H9 (cell line): ENCODE measurements around the gene HOXC12. TPM values are rescaled to one million over a fixed set of nuclear protein-coding genes. Genes with fewer than 3 reads are reported as not detected.

Source experiments
- DNase-seq: peaks from one replicate; pipeline ENCODE4 v3.0.0-alpha.2; 2017
- H2AFZ ChIP-seq: one replicate; pipeline ENCODE4 v1.6.1; 2013; ENCODE audit warnings: mild to moderate bottlenecking, low read length, control low read depth, moderate library complexity
- H2AK5ac ChIP-seq: 2 replicates; pipeline ENCODE4 v1.6.1; 2013; ENCODE audit warnings: low read length, control low read depth, mixed read lengths; ENCODE audit not compliant: insufficient read length
- H2BK120ac ChIP-seq: one replicate; pipeline ENCODE4 v1.6.1; 2013; ENCODE audit warnings: low read depth, mild to moderate bottlenecking, low read length, control low read depth, inconsistent platforms; ENCODE audit not compliant: poor library complexity, severe bottlenecking
- H2BK12ac ChIP-seq: 2 replicates; pipeline ENCODE4 v1.6.1; 2013; ENCODE audit warnings: low read length, control low read depth, mixed read lengths, low read depth; ENCODE audit not compliant: insufficient read length
- H2BK15ac ChIP-seq: 2 replicates; pipeline ENCODE4 v1.6.1; 2013; ENCODE audit warnings: low read depth, low read length, control low read depth
- H2BK20ac ChIP-seq: one replicate; pipeline ENCODE4 v1.6.1; 2013; ENCODE audit warnings: low read depth, mild to moderate bottlenecking, low read length, control low read depth, inconsistent platforms; ENCODE audit not compliant: poor library complexity, severe bottlenecking
- H2BK5ac ChIP-seq: 2 replicates; pipeline ENCODE4 v1.6.1; 2013; ENCODE audit warnings: low read length, control low read depth, mixed read lengths; ENCODE audit not compliant: insufficient read length
- H3K14ac ChIP-seq: 2 replicates; pipeline ENCODE4 v1.6.1; 2013; ENCODE audit warnings: low read length, control low read depth; ENCODE audit not compliant: insufficient read depth
- H3K18ac ChIP-seq: 2 replicates; pipeline ENCODE4 v1.6.1; 2013; ENCODE audit warnings: low read depth, mild to moderate bottlenecking, mixed read lengths, low read length, control low read depth; ENCODE audit not compliant: insufficient read length
- H3K23ac ChIP-seq: 2 replicates; pipeline ENCODE4 v1.6.1; 2013; ENCODE audit warnings: low read length, control low read depth, mixed read lengths, low read depth; ENCODE audit not compliant: insufficient read length
- H3K23me2 ChIP-seq: 2 replicates; pipeline ENCODE4 v1.6.1; 2013; ENCODE audit warnings: low read depth, mild to moderate bottlenecking, mixed read lengths, low read length, control low read depth; ENCODE audit not compliant: insufficient read length, poor library complexity, severe bottlenecking
- H3K27ac ChIP-seq: 2 replicates; pipeline ENCODE4 v1.5.1; 2013; ENCODE audit warnings: low read length, control low read depth, mixed read lengths, low read depth; ENCODE audit not compliant: insufficient read length
- H3K27me3 ChIP-seq: 2 replicates; pipeline ENCODE4 v1.6.1; 2013; ENCODE audit warnings: low read length, control low read depth, inconsistent platforms; ENCODE audit not compliant: insufficient read depth
- H3K4ac ChIP-seq: 2 replicates; pipeline ENCODE4 v1.6.1; 2013; ENCODE audit warnings: low read depth, mild to moderate bottlenecking, control low read depth, inconsistent platforms, low read length, moderate library complexity
- H3K4me1 ChIP-seq: 2 replicates; pipeline ENCODE4 v1.6.1; 2013; ENCODE audit warnings: low read length, control low read depth, inconsistent platforms; ENCODE audit not compliant: insufficient read depth
- H3K4me2 ChIP-seq: 2 replicates; pipeline ENCODE4 v1.6.1; 2013; ENCODE audit warnings: low read length, control low read depth, mixed read lengths; ENCODE audit not compliant: insufficient read length, insufficient read depth
- H3K56ac ChIP-seq: 2 replicates; pipeline ENCODE4 v1.6.1; 2013; ENCODE audit warnings: low read depth, mild to moderate bottlenecking, mixed read lengths, low read length, control low read depth; ENCODE audit not compliant: insufficient read length
- H3K79me1 ChIP-seq: 2 replicates; pipeline ENCODE4 v1.6.1; 2013; ENCODE audit warnings: low read depth, mild to moderate bottlenecking, moderate library complexity, low read length, control low read depth, inconsistent platforms; ENCODE audit not compliant: insufficient read depth, poor library complexity, severe bottlenecking
- H3K79me2 ChIP-seq: 2 replicates; pipeline ENCODE4 v1.6.1; 2013; ENCODE audit warnings: low read length, control low read depth, inconsistent platforms; ENCODE audit not compliant: insufficient read depth
- H3K9ac ChIP-seq: 2 replicates; pipeline ENCODE4 v1.6.1; 2013; ENCODE audit warnings: low read length, control low read depth, mixed read lengths; ENCODE audit not compliant: insufficient read length; ENCODE audit errors: extremely low read depth
- H3K9me3 ChIP-seq: one replicate; pipeline ENCODE4 v1.6.1; 2013; ENCODE audit warnings: low read depth, low read length, inconsistent platforms; ENCODE audit not compliant: control insufficient read depth
- H3T11ph ChIP-seq: one replicate; pipeline ENCODE4 v1.6.1; 2013; ENCODE audit warnings: mild to moderate bottlenecking, low read length, control low read depth, inconsistent platforms
- H4K20me1 ChIP-seq: one replicate; pipeline ENCODE4 v1.6.1; 2013; ENCODE audit not compliant: control insufficient read depth, insufficient read length, insufficient read depth
- H4K5ac ChIP-seq: 2 replicates; pipeline ENCODE4 v1.6.1; 2013; ENCODE audit warnings: low read depth, mild to moderate bottlenecking, mixed read lengths, low read length, control low read depth; ENCODE audit not compliant: insufficient read length
- H4K8ac ChIP-seq: replicated peaks from 2 replicates; pipeline ENCODE4 v1.6.1; 2013; ENCODE audit warnings: low read length, control low read depth, mixed read lengths, low read depth; ENCODE audit not compliant: insufficient read length
- H4K91ac ChIP-seq: 2 replicates; pipeline ENCODE4 v1.6.1; 2013; ENCODE audit warnings: low read depth, mild to moderate bottlenecking, moderate library complexity, mixed read lengths, low read length, control low read depth; ENCODE audit not compliant: insufficient read length
- H3K27ac Mint-ChIP-seq, 3 experiments: 2 replicates in 2 of 3; 3 replicates in 1 of 3; pipeline ENCODE4 v1.8.0; 2020 to 2021; ENCODE audit warnings: mixed read lengths in 3 of 3, mild to moderate bottlenecking in 1 of 3, moderate library complexity in 1 of 3
- H3K27me3 Mint-ChIP-seq: 2 replicates; pipeline ENCODE4 v1.8.0; 2021; ENCODE audit warnings: low read depth, mild to moderate bottlenecking, moderate library complexity, mixed read lengths
- H3K36me3 Mint-ChIP-seq, 3 experiments: 2 replicates in 2 of 3; 3 replicates in 1 of 3; pipeline ENCODE4 v1.8.0; 2020 to 2021; ENCODE audit warnings: low read depth in 3 of 3, mixed read lengths in 3 of 3; ENCODE audit not compliant: insufficient read depth in 1 of 3
- H3K4me1 Mint-ChIP-seq, 2 experiments: 2 replicates each; pipeline ENCODE4 v1.8.0; 2020; ENCODE audit warnings: mixed read lengths in 2 of 2
- H3K4me3 Mint-ChIP-seq, 2 experiments: 2 replicates in 1 of 2; 3 replicates in 1 of 2; pipeline ENCODE4 v1.8.0; 2020 to 2021; ENCODE audit warnings: mild to moderate bottlenecking in 2 of 2, mixed read lengths in 2 of 2, moderate library complexity in 1 of 2
- H3K9me3 Mint-ChIP-seq, 2 experiments: 2 replicates in 1 of 2; 3 replicates in 1 of 2; pipeline ENCODE4 v1.8.0; 2020; ENCODE audit warnings: mild to moderate bottlenecking in 2 of 2, mixed read lengths in 2 of 2, moderate library complexity in 1 of 2
- WGBS: extraction: QIAGEN DNeasy Blood & Tissue Kit; methylation state at CpG from one replicate; pipeline ENCODE4 v1.1.7; 2013; ENCODE audit warnings: missing lambda C conversion rate, low lambda C conversion rate, mixed read lengths; ENCODE audit not compliant: insufficient read length; ENCODE audit errors: extremely low coverage; 5-methylcytosine and 5-hydroxymethylcytosine counted together
- total RNA-seq: library from RNA; stranded (reverse); gene quantifications from 2 replicates; pipeline ENCODE4 v1.2.1, GENCODE V29; 2021
- TF ChIP-seq, protein P1 (sequence below): fragments of 200-600 bp; sonication (generic); conservative IDR thresholded peaks from 3 replicates; pipeline ENCODE4 v1.8.0; 2021; ENCODE audit warnings: antibody characterized with exemption, mild to moderate bottlenecking

The HOXC12 gene
- total RNA-seq, 1 experiment from 2014 or later: not detected

DNA sequence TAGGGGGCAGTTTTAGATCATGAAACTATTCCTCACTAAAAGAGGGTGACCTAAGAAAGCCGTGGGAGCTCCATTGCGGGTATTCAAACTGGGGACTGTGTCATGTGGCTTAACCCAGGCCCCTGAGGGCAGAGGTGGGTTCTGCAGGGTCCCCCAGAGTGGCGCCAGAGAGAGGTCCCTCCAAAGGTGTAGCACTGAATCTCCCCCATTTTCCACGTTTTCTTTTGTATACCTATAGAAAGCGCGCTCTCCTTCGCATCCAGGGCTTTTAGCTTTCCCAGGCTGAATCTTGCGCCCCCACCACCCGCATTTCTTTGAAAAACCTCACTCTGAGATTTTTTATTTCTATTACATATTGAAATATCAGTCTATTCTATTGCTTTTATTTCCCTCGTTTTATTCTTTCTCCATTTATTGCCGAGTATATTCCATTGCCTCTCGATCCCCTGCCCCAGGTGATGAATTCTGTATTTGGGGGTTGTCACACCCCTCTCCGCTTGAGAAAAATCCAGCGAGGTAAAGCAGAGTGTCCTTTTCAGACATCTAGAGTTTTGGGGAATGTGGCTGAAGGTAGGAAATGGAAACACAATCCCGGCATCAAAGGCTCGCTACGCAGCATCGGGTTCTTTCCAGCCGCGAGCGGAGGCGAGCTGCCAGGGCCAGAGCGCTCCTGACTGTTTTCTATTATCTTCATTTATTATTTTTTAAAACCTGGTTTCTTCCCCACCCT is 16.9 kb upstream of the HOXC12 start:
- Histone ChIP-seq H3K14ac (no peak overlapping the region), H2AK5ac (no peak overlapping the region), H4K91ac (no peak overlapping the region), H4K8ac (no peak overlapping the region), H2BK120ac (no peak overlapping the region), H3K18ac (no peak overlapping the region), H2BK15ac (no peak overlapping the region), H2BK5ac (no peak overlapping the region), H3T11ph (no peak overlapping the region), H3K4me1 (no peaks in the 10 kb centered on the region), H3K9me3 (no peaks in the 10 kb centered on the region), H3K4ac (no peak overlapping the region), H3K4me2 (no peak overlapping the region), H4K20me1 (no peaks in the 10 kb centered on the region), H3K9ac (no peak overlapping the region), H3K27me3 (peaks cover 92% of the 10 kb centered on the region), H4K5ac (no peak overlapping the region), H2BK12ac (no peak overlapping the region), H3K79me2 (no peaks in the 10 kb centered on the region), H3K56ac (no peak overlapping the region), H3K79me1 (no peaks in the 10 kb centered on the region), H3K23me2 (no peaks in the 10 kb centered on the region), H2AFZ (no peak overlapping the region), H2BK20ac (no peak overlapping the region), H3K27ac (no peak overlapping the region), H3K23ac (no peak overlapping the region)
- Mint-ChIP-seq H3K27ac (no peak overlapping the region), H3K36me3 (no peaks in the 10 kb centered on the region), H3K4me3 (0 out of 5 replicates have a peak overlapping the region, but pooled peaks of 1 of the 2 experiments have one; percentile 67), H3K9me3 (peaks cover 7 to 9% of the 10 kb centered on the region in 2 experiments), H3K27me3 (peaks cover 98% of the 10 kb centered on the region), H3K4me1 (peaks cover 0 to 19% of the 10 kb centered on the region in 2 experiments; a peak in 3 of 4 replicates)
- DNase-seq: no peak
- no CpG with 5 or more reads among the region's 23 CpGs for WGBS
- TF ChIP-seq, protein P1, sequence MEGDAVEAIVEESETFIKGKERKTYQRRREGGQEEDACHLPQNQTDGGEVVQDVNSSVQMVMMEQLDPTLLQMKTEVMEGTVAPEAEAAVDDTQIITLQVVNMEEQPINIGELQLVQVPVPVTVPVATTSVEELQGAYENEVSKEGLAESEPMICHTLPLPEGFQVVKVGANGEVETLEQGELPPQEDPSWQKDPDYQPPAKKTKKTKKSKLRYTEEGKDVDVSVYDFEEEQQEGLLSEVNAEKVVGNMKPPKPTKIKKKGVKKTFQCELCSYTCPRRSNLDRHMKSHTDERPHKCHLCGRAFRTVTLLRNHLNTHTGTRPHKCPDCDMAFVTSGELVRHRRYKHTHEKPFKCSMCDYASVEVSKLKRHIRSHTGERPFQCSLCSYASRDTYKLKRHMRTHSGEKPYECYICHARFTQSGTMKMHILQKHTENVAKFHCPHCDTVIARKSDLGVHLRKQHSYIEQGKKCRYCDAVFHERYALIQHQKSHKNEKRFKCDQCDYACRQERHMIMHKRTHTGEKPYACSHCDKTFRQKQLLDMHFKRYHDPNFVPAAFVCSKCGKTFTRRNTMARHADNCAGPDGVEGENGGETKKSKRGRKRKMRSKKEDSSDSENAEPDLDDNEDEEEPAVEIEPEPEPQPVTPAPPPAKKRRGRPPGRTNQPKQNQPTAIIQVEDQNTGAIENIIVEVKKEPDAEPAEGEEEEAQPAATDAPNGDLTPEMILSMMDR: no peak
